ENCODE results near the gene ATP2A1.
A peak's percentile ranks its signal among the peaks of the same experiment; 100 is the strongest.
"Not testable (repeated sequence)": the region's sequence is repeated elsewhere in the genome, so short reads cannot be mapped to it uniquely, and the experiment has no call there.

Gene ATP2A1

DNA sequence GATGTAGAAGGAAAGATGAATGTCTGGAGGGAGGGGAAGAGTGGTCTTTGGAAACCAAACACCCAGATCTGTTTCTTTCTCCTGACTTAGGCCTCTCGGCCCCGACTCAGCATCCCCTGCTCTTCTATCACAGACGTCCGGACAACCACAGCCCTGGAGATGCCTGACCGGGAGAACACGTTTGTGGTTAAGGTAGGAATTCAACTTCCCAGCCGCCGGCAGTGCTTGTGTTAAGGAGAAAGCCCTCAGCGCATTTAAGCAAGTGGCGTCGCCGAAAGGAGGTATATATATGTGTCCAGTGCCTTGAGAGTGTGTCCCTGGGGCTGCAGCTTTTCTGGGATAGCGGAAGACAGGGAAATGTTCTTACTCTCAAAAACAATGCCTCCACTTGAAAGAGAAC, 11.0 kb upstream of the ATP2A1 start:
- Histone ChIP-seq H3K27ac (ENCODE audit: low read depth, low read length) (no peak overlapping the region), H4K8ac (ENCODE audit: low read depth, low read length) (no peak overlapping the region), H3K18ac (ENCODE audit: low read length) (no peak overlapping the region), H3K4me3 (ENCODE audit: low read depth, low read length) (no peak overlapping the region), H2BK120ac (ENCODE audit: insufficient read depth, low read length, poor library complexity) (no peak overlapping the region), H3K79me2 (ENCODE audit: control insufficient read depth, insufficient read depth, low read length, poor library complexity) (peaks cover 10% of the 10 kb centered on the region), H2AK5ac (ENCODE audit: low read length) (no peak overlapping the region), H3K23ac (ENCODE audit: low read length) (no peak overlapping the region), H4K12ac (ENCODE audit: low read depth, low read length) (no peak overlapping the region), H3K36me3 (ENCODE audit: control insufficient read depth in 1 of 2, insufficient read depth in 2 of 2, low read length in 2 of 2) (peaks cover 54 to 56% of the 10 kb centered on the region in 2 experiments), H3K9ac (ENCODE audit: low read length) (no peak overlapping the region), H2AFZ (ENCODE audit: insufficient read depth, low read length, poor library complexity) (no peak overlapping the region), H4K91ac (ENCODE audit: low read depth, low read length) (no peak overlapping the region), H3K9me3 (ENCODE audit: insufficient read depth, low read depth, low read length) (no peaks in the 10 kb centered on the region), H3K4me1 (ENCODE audit: control insufficient read depth in 1 of 2, insufficient read depth in 2 of 2, low read length in 2 of 2) (peaks cover 4% of the 10 kb centered on the region in 2 experiments), H2BK5ac (ENCODE audit: low read depth, low read length, poor library complexity) (no peak overlapping the region), H2BK12ac (ENCODE audit: low read length) (no peak overlapping the region), H3K27me3 (ENCODE audit: insufficient read depth, low read length) (no peaks in the 10 kb centered on the region), H3K4me2 (ENCODE audit: low read length) (no peak overlapping the region), H3K4ac (ENCODE audit: low read depth, low read length) (no peak overlapping the region), H3K79me1 (ENCODE audit: low read length) (peaks cover 6% of the 10 kb centered on the region), H3K14ac (ENCODE audit: low read length) (no peak overlapping the region)
- peak; percentile 29 to 48 for DNase-seq
- no CpG with 5 or more reads among the region's 13 CpGs for whole genome bisulfite sequencing (ENCODE audit: extremely low coverage, insufficient coverage, insufficient read length)

DNA sequence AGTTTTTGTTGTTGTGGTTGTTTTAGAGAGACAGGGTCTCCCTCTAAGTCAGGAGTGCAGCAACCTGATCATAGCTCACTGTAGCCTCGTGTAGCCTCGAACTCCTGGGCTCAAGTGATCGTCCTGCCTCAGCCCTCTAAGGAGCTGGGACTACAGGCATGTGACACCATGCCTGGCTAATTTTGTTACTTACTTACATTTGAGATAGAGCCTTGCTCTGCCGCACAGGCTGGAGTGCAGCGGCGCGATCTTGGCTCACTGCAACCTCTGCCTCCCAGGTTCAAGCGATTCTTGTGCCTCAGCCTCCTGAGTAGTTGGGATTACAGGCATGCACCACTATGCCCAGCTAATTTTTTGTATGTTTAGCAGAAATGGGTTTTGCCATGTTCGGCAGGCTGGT, 10.6 kb upstream of the ATP2A1 start:
- not testable (repeated sequence) for H3K18ac ChIP-seq (ENCODE audit: low read length); H3K14ac ChIP-seq (ENCODE audit: low read length); H3K79me2 ChIP-seq (ENCODE audit: control insufficient read depth, insufficient read depth, low read length, poor library complexity); H2BK120ac ChIP-seq (ENCODE audit: insufficient read depth, low read length, poor library complexity); DNase-seq; H3K4ac ChIP-seq (ENCODE audit: low read depth, low read length); H2BK5ac ChIP-seq (ENCODE audit: low read depth, low read length, poor library complexity); H3K4me2 ChIP-seq (ENCODE audit: low read length); H3K4me1 ChIP-seq (ENCODE audit: control insufficient read depth in 1 of 2, insufficient read depth in 2 of 2, low read length in 2 of 2); H3K9ac ChIP-seq (ENCODE audit: low read length); H3K9me3 ChIP-seq (ENCODE audit: insufficient read depth, low read depth, low read length); H3K23ac ChIP-seq (ENCODE audit: low read length); H3K27me3 ChIP-seq (ENCODE audit: insufficient read depth, low read length); H2AFZ ChIP-seq (ENCODE audit: insufficient read depth, low read length, poor library complexity); H4K8ac ChIP-seq (ENCODE audit: low read depth, low read length); H3K79me1 ChIP-seq (ENCODE audit: low read length); H3K27ac ChIP-seq (ENCODE audit: low read depth, low read length); H4K91ac ChIP-seq (ENCODE audit: low read depth, low read length); H2AK5ac ChIP-seq (ENCODE audit: low read length); H3K4me3 ChIP-seq (ENCODE audit: low read depth, low read length); H2BK12ac ChIP-seq (ENCODE audit: low read length); H4K12ac ChIP-seq (ENCODE audit: low read depth, low read length)
- H3K36me3 ChIP-seq (ENCODE audit: control insufficient read depth in 1 of 2, insufficient read depth in 2 of 2, low read length in 2 of 2), result peaks cover 58 to 60% of the 10 kb centered on the region in 2 experiments
- no CpG with 5 or more reads among the region's 9 CpGs for WGBS (ENCODE audit: extremely low coverage, insufficient coverage, insufficient read length)

DNA sequence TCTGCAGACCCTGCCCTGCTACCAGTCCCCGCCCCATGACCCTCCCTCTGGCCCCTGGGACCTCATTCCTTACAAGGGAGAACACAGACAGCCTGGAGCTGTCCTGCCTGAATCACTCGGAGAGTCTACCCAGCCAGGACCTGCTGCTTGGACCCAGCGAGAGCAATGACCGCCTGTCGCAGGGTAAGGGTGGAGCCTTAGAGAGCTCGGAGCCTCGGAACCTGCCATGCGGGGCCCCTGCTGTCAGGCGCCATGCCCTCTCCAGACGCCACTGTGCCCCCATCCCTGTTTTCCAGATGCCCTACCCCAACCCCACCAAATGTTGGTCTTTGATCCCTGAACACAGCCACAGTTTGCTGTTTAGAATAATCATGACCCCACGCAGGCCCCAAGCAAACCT, 9.1 kb upstream of the ATP2A1 start:
- no peak overlapping the region for H3K9ac ChIP-seq (ENCODE audit: low read length)
- WGBS (ENCODE audit: extremely low coverage, insufficient coverage, insufficient read length), result no CpG with 5 or more reads among the region's 11 CpGs
- H3K14ac ChIP-seq (ENCODE audit: low read length), result no peak overlapping the region

DNA sequence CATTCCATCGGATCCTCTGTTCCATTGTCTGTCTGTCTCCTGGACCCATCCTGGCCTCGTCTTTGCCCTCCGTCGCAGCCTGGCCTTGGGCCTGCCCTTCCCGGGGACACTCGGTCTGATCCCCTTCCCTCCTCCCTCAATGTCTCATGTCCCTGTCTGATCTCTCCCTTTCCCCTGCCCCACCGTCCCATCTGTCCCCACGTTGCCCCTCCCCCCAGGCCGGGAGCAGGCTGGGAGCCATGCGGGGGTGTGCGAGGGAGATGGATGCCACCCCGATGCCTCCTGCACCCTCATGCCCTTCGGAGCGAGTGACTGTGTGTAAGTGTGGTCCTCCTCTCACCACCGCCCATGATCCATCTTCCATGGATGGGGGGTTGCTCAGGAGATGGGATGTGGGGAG, 5.3 kb upstream of the ATP2A1 start:
- H2AK5ac ChIP-seq (ENCODE audit: low read length), result no peak overlapping the region
- no peak overlapping the region for H4K12ac ChIP-seq (ENCODE audit: low read depth, low read length)
- no peak overlapping the region for H3K27ac ChIP-seq (ENCODE audit: low read depth, low read length)
- no CpG with 5 or more reads among the region's 15 CpGs for WGBS (ENCODE audit: extremely low coverage, insufficient coverage, insufficient read length)
- H3K18ac ChIP-seq (ENCODE audit: low read length), result no peak overlapping the region
- no peak overlapping the region for H3K4me3 ChIP-seq (ENCODE audit: low read depth, low read length)
- no peak overlapping the region for H4K91ac ChIP-seq (ENCODE audit: low read depth, low read length)
- no peak overlapping the region for H3K4ac ChIP-seq (ENCODE audit: low read depth, low read length)
- H3K14ac ChIP-seq (ENCODE audit: low read length), result no peak overlapping the region
- H4K8ac ChIP-seq (ENCODE audit: low read depth, low read length), result no peak overlapping the region
- no peaks in the 10 kb centered on the region for H3K9me3 ChIP-seq (ENCODE audit: insufficient read depth, low read depth, low read length)
- H2BK5ac ChIP-seq (ENCODE audit: low read depth, low read length, poor library complexity), result no peak overlapping the region
- no peak overlapping the region for H2BK120ac ChIP-seq (ENCODE audit: insufficient read depth, low read length, poor library complexity)
- no peaks in the 10 kb centered on the region for H3K79me1 ChIP-seq (ENCODE audit: low read length)
- peaks cover 60 to 63% of the 10 kb centered on the region in 2 experiments for H3K36me3 ChIP-seq (ENCODE audit: control insufficient read depth in 1 of 2, insufficient read depth in 2 of 2, low read length in 2 of 2)
- no peak overlapping the region for H3K4me2 ChIP-seq (ENCODE audit: low read length)
- H3K23ac ChIP-seq (ENCODE audit: low read length), result no peak overlapping the region
- no peaks in the 10 kb centered on the region for H3K79me2 ChIP-seq (ENCODE audit: control insufficient read depth, insufficient read depth, low read length, poor library complexity)
- DNase-seq, result no peak
- no peak overlapping the region for H3K9ac ChIP-seq (ENCODE audit: low read length)
- no peaks in the 10 kb centered on the region for H3K4me1 ChIP-seq (ENCODE audit: control insufficient read depth in 1 of 2, insufficient read depth in 2 of 2, low read length in 2 of 2)
- no peak overlapping the region for H2BK12ac ChIP-seq (ENCODE audit: low read length)
- H3K27me3 ChIP-seq (ENCODE audit: insufficient read depth, low read length), result no peaks in the 10 kb centered on the region
- H2AFZ ChIP-seq (ENCODE audit: insufficient read depth, low read length, poor library complexity), result no peak overlapping the region

More for the DNA sequence above, 9.1 kb upstream of the ATP2A1 start:
- no peak overlapping the region for H4K12ac ChIP-seq (ENCODE audit: low read depth, low read length)
- no peak overlapping the region for H3K27ac ChIP-seq (ENCODE audit: low read depth, low read length)
- peaks cover 70 to 75% of the 10 kb centered on the region in 2 experiments for H3K36me3 ChIP-seq (ENCODE audit: control insufficient read depth in 1 of 2, insufficient read depth in 2 of 2, low read length in 2 of 2)
- H2BK120ac ChIP-seq (ENCODE audit: insufficient read depth, low read length, poor library complexity), result no peak overlapping the region
- no peak overlapping the region for H3K4me2 ChIP-seq (ENCODE audit: low read length)
- no peak for DNase-seq
- H2BK5ac ChIP-seq (ENCODE audit: low read depth, low read length, poor library complexity), result no peak overlapping the region
- no peak overlapping the region for H2BK12ac ChIP-seq (ENCODE audit: low read length)
- no peak overlapping the region for H3K4me3 ChIP-seq (ENCODE audit: low read depth, low read length)
- peaks cover 3 to 4% of the 10 kb centered on the region in 2 experiments for H3K4me1 ChIP-seq (ENCODE audit: control insufficient read depth in 1 of 2, insufficient read depth in 2 of 2, low read length in 2 of 2)
- no peak overlapping the region for H3K4ac ChIP-seq (ENCODE audit: low read depth, low read length)
- no peak overlapping the region for H3K18ac ChIP-seq (ENCODE audit: low read length)
- H3K9me3 ChIP-seq (ENCODE audit: insufficient read depth, low read depth, low read length), result no peaks in the 10 kb centered on the region
- no peaks in the 10 kb centered on the region for H3K79me1 ChIP-seq (ENCODE audit: low read length)
- no peak overlapping the region for H2AFZ ChIP-seq (ENCODE audit: insufficient read depth, low read length, poor library complexity)
- no peak overlapping the region for H3K23ac ChIP-seq (ENCODE audit: low read length)
- no peaks in the 10 kb centered on the region for H3K27me3 ChIP-seq (ENCODE audit: insufficient read depth, low read length)
- H4K91ac ChIP-seq (ENCODE audit: low read depth, low read length), result no peak overlapping the region
- no peak overlapping the region for H4K8ac ChIP-seq (ENCODE audit: low read depth, low read length)
- H3K79me2 ChIP-seq (ENCODE audit: control insufficient read depth, insufficient read depth, low read length, poor library complexity), result peaks cover 2% of the 10 kb centered on the region
- H2AK5ac ChIP-seq (ENCODE audit: low read length), result no peak overlapping the region

All from trophoblast cell (in vitro differentiated cells and primary cell).